Measurements from ENCODE around the gene SLC6A9.

Gene SLC6A9

DNA sequence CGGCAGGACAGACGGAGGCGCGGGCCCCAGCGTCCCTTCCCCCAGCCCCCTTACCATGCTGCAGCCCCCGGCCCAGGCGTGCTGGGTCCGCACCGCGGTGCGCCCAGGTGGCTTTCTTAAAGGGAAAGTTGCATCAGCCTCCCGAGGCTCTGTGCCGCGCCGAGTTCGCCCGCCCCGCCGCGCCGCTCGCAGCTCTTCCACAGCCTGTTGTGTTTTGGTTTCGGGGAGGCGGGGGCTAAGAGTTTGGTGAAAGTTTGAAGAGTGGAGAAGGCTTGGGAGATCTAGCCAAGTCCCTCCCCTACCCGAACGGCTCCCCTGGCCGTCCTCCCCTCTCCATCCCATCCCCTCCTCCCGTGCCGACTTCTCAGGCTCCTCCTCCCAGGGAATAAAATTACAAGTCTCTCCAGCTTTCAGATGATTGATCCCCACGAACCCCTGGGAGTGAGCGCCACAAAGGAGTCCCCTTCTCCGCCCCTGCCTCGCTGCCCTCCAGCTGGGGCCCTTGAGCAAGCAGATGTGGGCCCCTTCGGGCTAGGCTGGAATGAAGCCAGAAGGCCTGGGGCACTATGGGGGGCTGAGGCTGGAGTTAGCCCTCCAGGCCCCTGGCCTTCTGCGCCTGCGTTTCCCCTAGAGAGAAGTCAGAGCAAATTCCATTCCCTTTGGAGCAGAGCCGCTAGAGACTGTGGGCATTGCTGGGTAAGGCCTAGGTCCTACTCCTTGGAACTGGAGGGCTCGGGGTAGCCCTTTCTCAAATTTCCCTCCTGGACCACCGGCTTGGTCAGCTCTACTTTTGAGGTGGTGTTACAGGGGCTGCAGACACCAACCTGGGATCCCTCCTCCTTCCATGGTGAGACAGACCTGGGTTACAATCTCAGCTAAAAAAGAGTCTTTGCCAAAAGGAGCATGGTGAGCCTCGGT is at the start of gene SLC6A9:
SLC6A9 (minus strand) TSS at position 211 of the 918 bp plus-strand sequence. CDS start 7,185 bp downstream, outside the sequence.
- DNase-seq: peak in 1 of 3 donors; percentile 38

DNA sequence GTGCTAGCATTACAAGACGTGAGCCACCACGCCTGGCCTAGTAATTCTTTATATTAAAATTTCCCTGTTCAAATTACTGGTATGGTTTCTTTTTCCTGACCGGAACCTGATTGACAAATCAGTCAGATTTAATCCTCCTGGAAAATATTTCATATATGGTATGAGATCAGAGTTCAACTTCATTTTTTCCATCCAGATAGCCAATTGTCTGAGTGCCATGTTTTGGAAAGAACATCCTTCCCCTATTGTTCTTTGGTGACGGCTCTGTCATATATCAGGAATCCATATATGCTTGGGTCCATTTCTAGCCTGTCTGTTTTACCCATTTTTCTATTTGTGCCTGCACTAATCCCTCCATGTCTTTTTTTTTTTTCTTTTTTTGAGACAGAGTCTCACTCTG is 48.3 kb upstream of the SLC6A9 start:
- DNase-seq: no peak

DNA sequence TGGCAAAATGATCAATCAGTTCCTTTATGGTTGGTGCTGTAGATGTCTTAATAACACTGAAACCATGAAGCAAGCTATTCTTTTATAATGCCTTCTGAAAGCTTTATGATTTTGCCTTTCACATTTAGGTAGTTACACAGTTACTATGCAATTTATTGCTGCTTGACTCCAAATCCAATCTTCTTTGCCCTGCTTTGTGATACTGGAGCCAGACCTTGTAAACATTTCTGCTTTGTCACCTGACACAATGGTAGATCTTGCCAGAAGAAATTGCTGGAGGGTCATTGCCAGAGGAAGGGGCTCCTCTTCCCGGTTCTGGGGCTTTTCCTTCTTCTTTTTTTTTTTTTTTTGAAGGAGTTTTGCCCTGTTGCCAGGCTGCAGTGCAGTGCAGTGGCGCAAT is 46.8 kb upstream of the SLC6A9 start:
- DNase-seq: no peak

DNA sequence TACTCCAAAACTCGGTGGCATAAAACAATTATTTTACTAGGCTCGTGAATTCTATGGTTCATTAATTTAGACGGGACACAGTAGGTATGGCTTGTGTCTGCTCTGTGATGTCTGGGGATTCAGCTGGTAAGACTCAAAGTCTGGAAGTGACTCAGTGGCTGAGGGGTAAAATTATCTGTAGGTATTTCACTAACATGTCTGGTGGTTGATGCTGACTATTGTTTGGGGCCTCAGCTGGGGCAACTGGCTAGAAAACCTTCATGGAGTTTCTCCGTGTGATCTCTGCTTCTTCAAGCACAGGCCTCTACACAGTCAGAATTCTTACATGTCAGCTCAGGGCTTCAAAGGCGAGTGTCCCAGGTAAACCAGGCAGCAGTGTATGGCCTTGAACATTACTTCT is 46.2 kb upstream of the SLC6A9 start:
- no peak for DNase-seq

DNA sequence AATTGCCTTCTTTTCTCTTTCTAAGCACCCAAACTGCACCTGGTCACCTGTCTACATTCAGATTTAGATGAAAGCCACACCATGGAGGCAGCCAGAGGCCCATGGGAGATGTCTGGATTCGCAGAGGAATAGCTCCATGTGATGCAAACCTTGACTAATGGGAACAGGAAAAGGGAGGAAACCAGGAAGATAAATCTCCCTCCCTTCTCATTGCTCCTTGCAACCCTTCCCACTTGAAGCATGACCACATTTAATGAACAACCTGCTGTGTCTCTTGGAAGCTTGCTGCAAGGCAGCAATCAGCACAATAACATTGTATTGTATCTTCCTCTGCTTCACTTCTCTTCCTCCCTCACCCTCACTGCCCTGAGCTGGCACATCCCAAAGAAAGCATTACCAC is 44.8 kb upstream of the SLC6A9 start:
- DNase-seq: no peak

DNA sequence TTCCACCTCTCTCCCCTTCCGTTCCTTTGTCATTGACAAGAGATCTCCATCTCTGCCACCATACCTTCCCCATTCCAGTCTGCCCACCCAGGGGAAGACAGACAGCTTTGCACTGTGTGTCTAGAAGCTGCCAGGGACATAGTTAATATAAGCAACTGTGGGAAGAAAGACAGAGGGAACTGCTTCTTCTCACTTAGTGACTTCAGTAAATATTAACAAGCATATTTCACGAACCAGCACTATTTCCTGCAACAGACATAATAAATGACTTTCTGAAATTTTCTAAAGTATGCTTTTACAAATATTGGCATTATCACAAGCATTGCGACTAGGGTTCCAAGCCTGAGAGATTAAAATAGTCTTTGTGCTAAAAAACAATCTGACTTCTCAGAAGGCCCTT is 43.2 kb upstream of the SLC6A9 start:
- no peak for DNase-seq

DNA sequence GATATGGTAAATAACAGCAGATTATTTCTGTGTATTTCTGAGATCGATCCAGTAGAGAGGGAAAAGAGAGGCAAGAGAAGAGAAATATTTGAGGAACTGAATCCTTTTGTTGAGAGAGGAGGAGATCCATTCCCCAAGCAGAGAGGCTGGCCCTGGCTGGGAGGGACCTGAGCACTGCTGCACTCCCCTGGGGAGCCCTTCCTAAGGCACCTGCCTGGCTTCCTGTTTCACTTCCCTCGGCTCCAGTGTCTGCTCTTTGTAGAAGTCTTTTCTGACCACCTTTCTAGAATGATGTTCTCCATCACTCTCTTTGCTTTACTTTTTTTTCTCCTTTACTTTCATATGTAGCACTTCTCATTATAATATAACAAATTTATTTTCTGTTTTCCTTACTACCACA is 42.3 kb upstream of the SLC6A9 start:
- DNase-seq: peak in 1 of 3 donors; percentile 14

DNA sequence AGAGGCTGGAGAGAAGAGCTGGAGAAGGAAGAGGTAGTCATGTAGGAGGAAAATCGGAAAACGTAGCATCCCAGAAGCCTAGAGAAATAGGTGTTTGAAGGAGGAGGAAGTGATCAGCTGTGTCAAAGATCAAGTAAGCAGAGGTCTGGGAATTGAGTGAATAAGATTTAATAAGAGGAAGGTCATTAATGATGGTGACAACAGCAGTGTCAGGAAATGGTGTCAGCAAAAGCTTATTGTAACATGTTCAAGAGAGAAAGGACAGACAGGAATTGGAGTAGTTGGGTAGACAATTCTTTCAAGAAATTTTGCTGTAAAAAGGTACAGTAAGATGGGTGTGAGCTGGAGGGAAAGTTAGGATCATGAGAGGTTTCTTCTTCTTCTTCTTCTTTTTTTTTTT is 41.6 kb upstream of the SLC6A9 start:
- DNase-seq: peak; percentile 13 to 44 (median 35)

DNA sequence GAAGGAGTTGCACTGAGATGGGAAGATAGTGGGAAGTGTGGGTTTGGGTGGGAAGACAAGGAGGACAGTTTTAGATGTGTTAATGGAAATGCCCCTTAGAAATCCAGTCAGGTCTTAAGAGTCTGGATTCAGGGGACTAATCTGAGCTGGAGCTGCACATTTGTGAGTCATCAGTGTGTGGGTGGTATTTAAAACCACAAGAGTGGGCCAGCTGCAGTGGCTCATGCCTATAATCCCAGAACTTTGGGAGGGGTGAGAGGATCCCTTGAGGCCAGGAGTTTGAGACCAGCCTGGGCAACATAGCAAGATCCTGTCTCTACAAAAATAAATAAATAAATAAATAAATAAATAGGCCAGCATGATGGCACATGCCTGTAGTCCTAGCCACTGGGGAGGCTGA is 40.9 kb upstream of the SLC6A9 start:
- DNase-seq: peak; percentile 86 to 94 (median 90)

DNA sequence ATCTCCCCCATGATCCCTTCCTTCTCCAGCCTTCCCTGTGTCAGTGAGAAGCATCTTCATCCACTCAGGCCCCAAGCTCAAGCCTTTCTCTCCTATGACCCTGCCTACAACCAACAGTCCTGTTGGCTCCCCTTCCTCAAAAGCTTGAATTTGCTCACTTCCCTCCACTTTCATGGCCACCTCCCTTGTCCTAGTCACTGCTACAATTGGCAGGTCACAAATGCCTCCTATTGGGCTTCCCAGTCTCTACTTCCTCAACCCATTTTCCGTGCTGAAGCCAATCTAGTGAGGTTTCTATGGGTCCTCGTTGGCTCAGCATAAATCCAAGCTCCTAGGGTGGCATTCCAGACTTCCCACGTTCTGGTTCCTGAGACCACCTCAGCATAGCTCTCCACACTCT is 40.2 kb upstream of the SLC6A9 start:
- peak; percentile 46 to 48 (median 47) for DNase-seq

DNA sequence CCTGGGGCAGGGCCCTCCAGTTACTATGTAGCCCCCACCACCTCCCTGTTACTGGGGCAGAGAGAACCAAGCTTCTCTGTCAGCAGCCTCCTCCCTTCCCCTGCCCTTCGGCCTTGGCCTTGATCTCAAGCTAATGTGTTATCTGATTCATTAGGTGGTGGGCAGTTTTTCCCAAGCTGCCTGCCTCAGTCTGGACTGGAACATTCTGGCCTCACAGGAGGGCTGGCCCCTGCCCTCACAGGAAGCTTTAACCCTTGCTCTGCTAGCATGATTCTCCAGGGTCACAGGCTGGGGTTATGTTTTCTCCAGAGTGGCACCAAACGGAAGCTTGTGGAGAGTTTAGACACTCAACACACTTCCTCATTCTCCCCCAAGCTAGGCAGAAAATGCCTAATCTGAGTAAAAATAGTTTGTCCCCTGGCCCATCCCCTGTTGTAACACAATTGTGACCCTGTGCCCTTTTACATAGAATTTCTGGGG is 37.2 kb upstream of the SLC6A9 start:
- peak; percentile 64 to 76 (median 71) for DNase-seq

DNA sequence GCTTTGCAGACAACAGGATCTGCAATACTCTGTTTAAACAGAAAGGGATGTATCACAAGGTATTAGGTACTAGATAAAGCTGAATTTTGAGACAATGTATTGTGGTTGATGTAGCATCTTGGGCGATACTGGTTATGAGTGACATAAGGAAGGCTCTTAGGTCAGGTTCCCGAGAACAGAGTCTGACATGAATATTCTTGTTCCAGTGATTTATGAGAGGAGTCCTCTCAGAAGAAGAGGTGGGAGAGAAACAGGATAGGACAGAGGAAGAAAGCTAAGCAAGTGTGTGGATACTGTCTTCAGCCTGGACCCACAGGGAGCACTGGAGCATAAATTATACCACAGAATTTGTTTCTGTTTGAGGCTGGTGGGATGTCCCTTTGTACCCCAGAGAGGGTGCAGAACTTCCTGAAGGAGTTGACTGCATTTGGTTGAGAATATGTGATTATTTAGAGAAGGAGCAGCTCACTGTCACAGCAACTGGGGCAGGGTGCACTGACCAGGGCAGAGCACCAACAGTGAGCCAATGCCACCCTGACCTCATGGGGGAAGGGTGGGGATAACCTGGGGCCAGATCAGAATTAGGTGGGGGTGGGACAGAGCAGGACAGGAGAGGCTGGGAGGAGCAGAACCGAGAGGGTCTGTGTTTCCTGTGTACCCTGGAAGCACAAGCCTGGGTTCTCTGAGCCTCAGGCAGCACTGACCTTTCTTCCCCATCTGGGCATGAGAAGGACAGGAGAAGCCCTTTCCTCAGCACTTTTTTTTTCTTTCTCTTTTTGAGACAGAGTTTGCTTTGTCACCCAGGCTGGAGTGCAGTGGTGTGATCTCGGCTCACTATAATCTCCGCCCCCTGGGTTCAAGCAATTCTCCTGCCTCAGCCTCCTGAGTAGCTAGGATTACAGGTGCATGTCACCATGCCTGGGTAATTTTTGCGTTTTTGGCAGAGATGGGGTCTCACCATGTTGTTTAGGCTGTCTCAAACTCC is 36.3 kb upstream of the SLC6A9 start:
- peak; percentile 54 to 58 (median 55) for DNase-seq

DNA sequence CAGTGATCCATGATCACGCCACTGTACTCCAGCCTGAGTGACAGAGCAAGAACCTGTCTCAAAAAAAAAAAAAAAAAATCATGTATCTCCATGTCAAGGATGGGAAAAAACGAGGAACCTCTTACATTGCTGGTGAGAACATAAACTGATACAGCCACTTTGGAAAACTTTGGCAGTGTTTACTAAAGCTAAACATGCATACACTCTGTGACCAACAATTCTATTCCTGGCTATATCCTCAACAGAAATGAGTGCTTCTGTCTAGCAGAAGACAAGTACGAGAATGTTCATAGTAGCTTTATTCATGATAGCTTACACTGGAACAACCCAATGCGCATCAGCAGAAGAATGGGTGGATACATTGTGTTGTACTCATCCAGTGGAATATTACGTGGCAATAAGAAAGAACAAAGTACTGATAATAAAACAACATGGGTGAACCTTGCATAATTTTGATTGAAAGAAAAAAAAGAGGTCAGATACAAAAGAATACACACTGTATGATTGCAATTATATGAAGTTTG is 31.5 kb upstream of the SLC6A9 start:
- DNase-seq: no peak

DNA sequence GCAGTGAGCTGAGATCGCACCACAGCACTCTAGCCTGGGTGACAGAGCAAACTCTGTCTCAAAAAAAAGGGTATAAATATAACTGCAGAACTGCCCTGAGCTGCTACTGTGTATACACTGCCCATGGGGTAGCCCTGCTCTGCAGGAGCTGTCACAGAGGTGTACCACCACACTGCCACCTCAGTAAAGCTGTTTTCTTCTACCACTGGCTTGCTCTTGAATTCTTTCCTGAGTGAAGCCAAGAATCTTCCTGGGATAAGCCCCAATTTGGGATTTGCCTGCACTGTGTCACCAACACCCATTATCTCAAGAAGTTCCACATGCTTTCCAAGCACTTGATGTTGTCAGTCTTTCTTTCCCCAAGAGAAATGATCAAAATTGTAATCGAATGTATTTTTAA is 30.6 kb upstream of the SLC6A9 start:
- DNase-seq: no peak

DNA sequence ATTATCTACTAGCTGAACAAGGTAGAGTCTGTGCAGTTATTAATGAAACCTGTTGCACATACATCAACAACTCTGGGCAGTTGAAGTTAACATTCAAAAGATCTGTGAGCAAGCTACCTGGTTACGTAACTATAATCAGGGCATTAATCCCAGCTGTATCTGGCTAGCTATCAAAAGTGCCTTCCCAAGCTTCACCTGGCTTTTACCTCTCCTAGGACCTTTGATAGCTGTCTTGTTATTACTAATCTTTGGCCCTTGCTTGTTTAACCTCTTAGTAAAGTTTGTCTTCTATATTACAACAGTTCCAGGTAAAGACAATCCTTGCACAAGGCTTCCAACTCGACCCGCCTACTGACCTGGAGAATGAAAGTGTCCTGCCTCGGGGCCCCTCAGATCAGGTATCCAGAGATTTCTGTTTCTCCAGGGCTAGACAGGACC is 29.6 kb upstream of the SLC6A9 start:
- no peak for DNase-seq

DNA sequence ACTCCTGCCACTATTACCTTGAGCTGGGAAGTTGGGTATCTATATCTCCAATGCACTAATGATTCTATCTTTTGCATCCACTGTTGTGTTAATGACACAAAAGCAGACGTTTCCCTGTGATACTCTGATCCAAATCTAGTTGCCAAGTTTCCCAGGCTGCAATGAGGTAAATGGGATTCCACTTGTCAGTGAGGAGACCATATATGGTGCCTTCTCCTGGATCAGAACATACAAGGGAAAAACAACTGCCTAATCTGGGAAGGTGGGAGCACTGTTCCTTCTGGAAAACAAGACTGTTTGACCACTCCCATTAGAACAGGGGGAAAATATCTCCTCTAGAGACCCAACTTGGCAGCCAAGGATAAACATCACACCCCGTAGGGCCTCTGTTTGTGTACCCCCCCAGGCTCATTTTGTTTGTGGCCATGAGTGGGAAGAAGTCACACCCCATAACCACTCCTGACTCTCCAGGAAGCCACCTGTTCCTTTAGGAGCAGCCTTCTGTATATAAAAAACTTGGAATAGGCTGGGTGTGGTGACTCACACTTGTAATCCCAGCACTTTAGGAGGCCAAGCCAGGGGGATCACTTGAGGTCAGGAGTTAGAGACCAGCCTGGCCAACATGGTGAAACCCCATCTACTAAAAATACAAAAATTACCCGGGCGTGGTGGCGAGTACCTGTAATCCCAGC is 28.5 kb upstream of the SLC6A9 start:
- DNase-seq: no peak

DNA sequence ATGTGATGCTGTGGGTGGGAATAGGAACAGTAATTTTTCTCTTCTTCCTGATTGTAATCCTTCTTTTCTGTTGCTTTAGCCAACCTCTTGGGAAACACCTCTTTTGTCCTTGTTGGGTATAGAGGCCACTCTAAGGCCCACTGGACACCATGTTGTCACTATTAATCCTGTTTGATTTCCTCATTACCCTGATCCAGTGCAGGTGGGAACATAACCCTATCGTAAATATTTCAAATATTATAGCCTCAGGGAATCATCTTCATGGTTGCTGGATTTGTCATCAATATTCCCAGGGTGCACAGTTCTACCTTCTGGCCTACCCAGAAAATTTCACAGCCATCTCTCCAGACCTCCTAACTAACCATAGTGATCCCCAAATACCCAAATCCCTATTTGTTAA is 27.9 kb upstream of the SLC6A9 start:
- no peak for DNase-seq

DNA sequence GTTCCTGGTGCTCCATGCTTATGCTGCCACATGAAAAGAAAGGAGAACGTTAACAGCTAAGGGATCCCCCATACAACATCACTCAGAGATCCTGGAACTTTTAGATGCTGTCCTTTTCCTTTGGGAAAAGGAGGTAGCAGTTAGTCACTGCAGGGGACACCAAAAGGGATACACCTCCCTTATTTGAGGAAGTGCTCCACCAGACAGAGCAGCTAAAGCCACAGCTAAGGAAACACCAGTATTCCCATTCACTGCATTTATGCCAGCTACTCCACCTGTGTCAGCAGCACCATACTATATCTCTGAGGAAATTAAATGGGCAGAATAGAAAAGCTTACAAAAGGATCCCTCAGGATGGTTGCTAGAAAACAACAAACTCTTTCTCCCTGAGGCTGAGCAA is 26.0 kb upstream of the SLC6A9 start:
- no peak for DNase-seq

DNA sequence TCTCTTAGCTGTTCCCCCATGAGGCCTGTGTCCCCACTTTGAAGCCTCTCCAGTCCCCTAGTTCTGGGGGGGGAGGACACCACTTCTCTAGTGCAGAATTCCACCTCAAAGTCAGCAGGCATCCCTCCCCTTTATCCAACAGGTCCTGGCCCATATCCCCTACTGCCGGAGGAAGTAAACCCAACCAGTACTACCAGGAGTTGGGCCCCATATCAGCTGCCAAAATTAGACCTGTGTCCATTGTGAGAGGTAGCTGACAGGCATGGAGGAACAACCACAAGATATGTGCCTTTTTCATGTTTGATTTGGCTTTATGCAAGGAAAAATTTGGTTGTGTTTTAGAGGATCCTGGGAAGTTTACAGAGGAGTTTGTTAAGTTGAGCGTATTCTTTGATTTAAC is 22.1 kb upstream of the SLC6A9 start:
- DNase-seq: no peak

DNA sequence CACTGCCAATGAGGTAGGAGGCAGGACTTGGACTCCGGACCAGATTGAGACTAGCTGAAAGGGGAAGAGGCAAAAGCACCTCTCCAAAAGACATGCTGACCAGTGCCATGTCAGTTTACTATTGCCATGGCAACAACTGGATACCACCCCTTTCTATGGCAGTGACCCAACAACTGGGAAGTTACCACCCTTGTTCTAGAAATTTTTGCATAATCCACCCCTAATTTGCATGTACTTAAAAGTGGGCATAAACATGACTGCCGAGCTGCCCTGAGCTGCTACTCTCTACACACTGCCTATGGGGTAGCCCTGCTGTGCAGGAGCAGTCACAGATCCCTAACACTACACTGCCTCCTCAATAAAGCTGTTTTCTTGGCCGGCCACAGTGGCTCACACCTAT is 19.0 kb upstream of the SLC6A9 start:
- DNase-seq: peak in 2 of 3 donors; percentile 35 to 66

DNA sequence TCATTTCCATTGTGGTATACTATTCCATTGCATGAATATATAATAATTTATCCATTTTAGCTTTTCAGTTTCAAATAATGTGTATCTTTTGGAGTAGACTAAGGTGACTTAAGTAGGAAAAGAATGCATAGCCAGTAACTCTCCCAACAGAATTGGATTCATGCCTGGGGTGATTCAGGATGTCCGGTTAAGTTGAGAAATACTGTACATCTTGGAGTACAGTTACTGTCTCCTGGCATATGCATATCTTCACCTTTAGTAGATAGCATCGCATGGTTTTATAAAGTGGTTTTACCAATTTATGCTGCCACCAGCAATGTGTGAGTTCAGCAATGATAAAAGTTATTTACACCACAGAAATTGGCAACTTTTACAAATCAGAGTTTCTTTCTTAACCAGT is 18.6 kb upstream of the SLC6A9 start:
- no peak for DNase-seq

DNA sequence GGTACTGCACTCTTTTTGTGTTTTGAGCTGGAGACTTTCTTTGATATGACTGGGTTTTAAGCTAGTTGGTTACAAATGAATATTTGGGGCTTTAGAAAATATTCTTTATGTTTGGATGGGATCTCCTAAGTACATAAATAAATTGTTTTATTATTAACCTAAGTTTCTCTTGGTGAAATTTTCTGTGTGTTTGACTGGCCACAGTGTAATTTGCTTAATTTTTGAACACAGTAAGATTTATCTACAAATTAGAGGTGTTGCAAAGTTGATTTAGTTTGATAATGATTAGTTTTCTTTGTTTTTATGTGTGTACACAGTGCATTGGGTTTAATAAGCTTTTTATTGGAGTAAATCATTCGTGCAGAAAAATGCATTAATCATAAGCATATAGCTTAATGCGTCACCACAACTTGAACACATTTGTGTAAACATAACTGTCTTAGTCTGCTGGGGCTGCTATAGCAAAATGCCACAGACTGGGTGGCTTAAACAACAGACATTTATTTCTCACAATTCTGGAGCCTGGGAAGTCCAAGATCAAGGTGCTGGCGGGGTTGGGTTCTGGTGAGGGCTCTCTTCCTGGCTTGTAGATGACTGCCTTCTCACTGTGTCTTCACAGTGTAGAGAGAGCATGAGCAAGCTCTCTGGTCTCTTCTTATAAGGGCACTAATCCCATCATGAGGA is 17.4 kb upstream of the SLC6A9 start:
- DNase-seq: no peak

Measured in suppressor macrophage treated with lipopolysaccharide for 1 hour (primary cell).